ENCODE measurements around the gene TBX21. TPM values are rescaled to one million over a fixed set of nuclear protein-coding genes. Genes with fewer than 3 reads are reported as not detected.

The TBX21 gene
- 10 to 100 TPM; 59.0 to 68.4 TPM for total RNA-seq

GRCh38 chr17:47733047-47733673 lies at the start of gene TBX21:
TSS of gene TBX21 (plus strand) at chr17:47733236. CDS start at chr17:47733455, 219 bp downstream.
- Mint-ChIP-seq H3K36me3 (peaks cover 32% of the 10 kb centered on the region), H3K4me1 (peaks cover 67% of the 10 kb centered on the region), H3K27me3 (no peaks in the 10 kb centered on the region), H3K9me3 (ENCODE audit: low read depth) (no peaks in the 10 kb centered on the region), H3K27ac (peak within 1 kb of the TSS; percentile 99), H3K4me3 (peak within 1 kb of the TSS; percentile 93)
- DNase-seq: peak; percentile 97
- CTCF ChIA-PET: interaction anchor here (0.6 to 10.6 kb wide), 24 partner anchors 8 to 214 kb away, joined by 3 to 263 read pairs (median 4); partner anchors contain the start of genes KPNB1, LRRC46, MRPL10 and TBKBP1
- ATAC-seq: peak; percentile 82

GRCh38 chr17:47684025-47684424 lies 49.0 kb upstream of the TBX21 start:
- CTCF ChIA-PET: interaction anchor here (0.7 to 1.0 kb wide), 4 partner anchors 14 to 49 kb away, joined by 3 read pairs; partner anchors contain the start of gene TBX21
- no peak overlapping the region for H3K4me3 Mint-ChIP-seq
- H3K4me1 Mint-ChIP-seq: peaks cover 16% of the 10 kb centered on the region
- no peak for ATAC-seq
- H3K9me3 Mint-ChIP-seq (ENCODE audit: low read depth): no peaks in the 10 kb centered on the region
- no peaks in the 10 kb centered on the region for H3K27me3 Mint-ChIP-seq
- H3K27ac Mint-ChIP-seq: peak overlapping the region; percentile 9
- no peak for DNase-seq
- H3K36me3 Mint-ChIP-seq: peaks cover 66% of the 10 kb centered on the region

- peaks cover 63% of the 10 kb centered on the region for H3K36me3 Mint-ChIP-seq
- peaks cover 17% of the 10 kb centered on the region for H3K4me1 Mint-ChIP-seq
- no peaks in the 10 kb centered on the region for H3K9me3 Mint-ChIP-seq (ENCODE audit: low read depth)
- H3K4me3 Mint-ChIP-seq: no peak overlapping the region
- H3K27ac Mint-ChIP-seq: no peak overlapping the region
- no peak for ATAC-seq
- H3K27me3 Mint-ChIP-seq: no peaks in the 10 kb centered on the region
- DNase-seq: no peak
- CTCF ChIA-PET: interaction anchor here (0.9 to 1.0 kb wide), 2 partner anchors 13 to 25 kb away, joined by 3 read pairs; no protein-coding TSS in a partner anchor
These were observed 48.4 kb upstream of the TBX21 start for GRCh38 chr17:47684535-47685193.

GRCh38 chr17:47685556-47686275 lies 47.3 kb upstream of the TBX21 start:
- DNase-seq (no peak), ATAC-seq (no peak)
- peaks cover 20% of the 10 kb centered on the region for H3K4me1 Mint-ChIP-seq
- CTCF ChIA-PET: no interaction called here
- H3K4me3 Mint-ChIP-seq: no peak overlapping the region
- no peak overlapping the region for H3K27ac Mint-ChIP-seq
- peaks cover 53% of the 10 kb centered on the region for H3K36me3 Mint-ChIP-seq
- no peaks in the 10 kb centered on the region for H3K27me3 Mint-ChIP-seq
- no peaks in the 10 kb centered on the region for H3K9me3 Mint-ChIP-seq (ENCODE audit: low read depth)

- DNase-seq (no peak), ATAC-seq (no peak)
- Mint-ChIP-seq H3K4me3 (no peak overlapping the region), H3K36me3 (peaks cover 50% of the 10 kb centered on the region), H3K4me1 (peaks cover 18% of the 10 kb centered on the region), H3K9me3 (ENCODE audit: low read depth) (no peaks in the 10 kb centered on the region), H3K27me3 (no peaks in the 10 kb centered on the region), H3K27ac (no peak overlapping the region)
- CTCF ChIA-PET: no interaction called here
These were observed 46.8 kb upstream of the TBX21 start for GRCh38 chr17:47686276-47686635.

GRCh38 chr17:47686664-47687327 lies 46.2 kb upstream of the TBX21 start:
- Mint-ChIP-seq H3K27ac (no peak overlapping the region), H3K27me3 (no peaks in the 10 kb centered on the region), H3K9me3 (ENCODE audit: low read depth) (no peaks in the 10 kb centered on the region), H3K36me3 (peaks cover 48% of the 10 kb centered on the region), H3K4me1 (peaks cover 19% of the 10 kb centered on the region), H3K4me3 (no peak overlapping the region)
- CTCF ChIA-PET: interaction anchor here (0.9 to 2.5 kb wide), 6 partner anchors 8 to 135 kb away, joined by 3 to 11 read pairs (median 4); partner anchors contain the start of genes OSBPL7 and TBX21
- ATAC-seq (no peak), DNase-seq (no peak)

- H3K4me3 Mint-ChIP-seq: no peak overlapping the region
- H3K27me3 Mint-ChIP-seq: peaks cover 3% of the 10 kb centered on the region
- no peak overlapping the region for H3K27ac Mint-ChIP-seq
- H3K4me1 Mint-ChIP-seq: peaks cover 19% of the 10 kb centered on the region
- peaks cover 43% of the 10 kb centered on the region for H3K36me3 Mint-ChIP-seq
- CTCF ChIA-PET: interaction anchor here (0.9 to 2.5 kb wide), 9 partner anchors 9 to 134 kb away, joined by 3 to 11 read pairs (median 3); partner anchors contain the start of genes OSBPL7 and TBX21
- no peak for ATAC-seq
- DNase-seq: no peak
- no peaks in the 10 kb centered on the region for H3K9me3 Mint-ChIP-seq (ENCODE audit: low read depth)
These were observed 45.7 kb upstream of the TBX21 start for GRCh38 chr17:47687328-47687690.

- H3K4me1 Mint-ChIP-seq: peaks cover 21% of the 10 kb centered on the region
- CTCF ChIA-PET: interaction anchor here (0.9 to 2.5 kb wide), 11 partner anchors 9 to 134 kb away, joined by 3 to 11 read pairs (median 3); partner anchors contain the start of genes OSBPL7 and TBX21
- no peak overlapping the region for H3K4me3 Mint-ChIP-seq
- peaks cover 3% of the 10 kb centered on the region for H3K27me3 Mint-ChIP-seq
- H3K9me3 Mint-ChIP-seq (ENCODE audit: low read depth): no peaks in the 10 kb centered on the region
- no peak for ATAC-seq
- peaks cover 39% of the 10 kb centered on the region for H3K36me3 Mint-ChIP-seq
- no peak overlapping the region for H3K27ac Mint-ChIP-seq
- no peak for DNase-seq
These were observed 45.3 kb upstream of the TBX21 start for GRCh38 chr17:47687748-47688147.

GRCh38 chr17:47690121-47690520 lies 42.9 kb upstream of the TBX21 start:
- DNase-seq (no peak), ATAC-seq (no peak)
- Mint-ChIP-seq H3K36me3 (peaks cover 19% of the 10 kb centered on the region), H3K27me3 (peaks cover 9% of the 10 kb centered on the region), H3K27ac (no peak overlapping the region), H3K4me3 (no peak overlapping the region), H3K9me3 (ENCODE audit: low read depth) (no peaks in the 10 kb centered on the region), H3K4me1 (peaks cover 30% of the 10 kb centered on the region)
- CTCF ChIA-PET: interaction anchor here (1.5 to 4.3 kb wide), 2 partner anchors 10 to 100 kb away, joined by 10 to 18 read pairs; no protein-coding TSS in a partner anchor

GRCh38 chr17:47692137-47692894 lies 40.7 kb upstream of the TBX21 start:
- ATAC-seq (no peak), DNase-seq (no peak)
- Mint-ChIP-seq H3K36me3 (no peaks in the 10 kb centered on the region), H3K4me1 (peaks cover 31% of the 10 kb centered on the region), H3K27me3 (peaks cover 9% of the 10 kb centered on the region), H3K27ac (no peak overlapping the region), H3K9me3 (ENCODE audit: low read depth) (no peaks in the 10 kb centered on the region), H3K4me3 (peak overlapping the region; percentile 75)
- CTCF ChIA-PET: interaction anchor here (0.5 to 4.3 kb wide), 8 partner anchors 12 to 109 kb away, joined by 3 to 18 read pairs (median 4); no protein-coding TSS in a partner anchor

GRCh38 chr17:47692895-47693730 lies 39.9 kb upstream of the TBX21 start:
- DNase-seq (no peak), ATAC-seq (no peak)
- H3K27ac Mint-ChIP-seq: peak overlapping the region; percentile 22
- no peaks in the 10 kb centered on the region for H3K9me3 Mint-ChIP-seq (ENCODE audit: low read depth)
- peak overlapping the region; percentile 75 for H3K4me3 Mint-ChIP-seq
- H3K4me1 Mint-ChIP-seq: peaks cover 31% of the 10 kb centered on the region
- CTCF ChIA-PET: interaction anchor here (0.5 to 4.3 kb wide), 12 partner anchors 11 to 148 kb away, joined by 3 to 18 read pairs (median 4); partner anchors contain the start of genes SCRN2 and TBX21
- no peaks in the 10 kb centered on the region for H3K36me3 Mint-ChIP-seq
- H3K27me3 Mint-ChIP-seq: peaks cover 9% of the 10 kb centered on the region

All from activated CD8-positive, alpha-beta memory T cell treated with anti-CD3 and anti-CD28 coated beads, Interleukin-2, amount 10 ng/mL, durations not matched to agents 7 days and 5 days (primary cell).